CD1c-positive myeloid dendritic cell (primary cell): ENCODE data around the gene PPHLN1.
"Not testable (repeated sequence)": the region's sequence is repeated elsewhere in the genome, so short reads cannot be mapped to it uniquely, and the experiment has no call there.

ENCODE experiments used
- DNase-seq: peaks from one replicate; pipeline ENCODE4 v3.0.0-alpha.2; 2016; ENCODE audit errors: extremely low spot score

The PPHLN1 gene

DNA sequence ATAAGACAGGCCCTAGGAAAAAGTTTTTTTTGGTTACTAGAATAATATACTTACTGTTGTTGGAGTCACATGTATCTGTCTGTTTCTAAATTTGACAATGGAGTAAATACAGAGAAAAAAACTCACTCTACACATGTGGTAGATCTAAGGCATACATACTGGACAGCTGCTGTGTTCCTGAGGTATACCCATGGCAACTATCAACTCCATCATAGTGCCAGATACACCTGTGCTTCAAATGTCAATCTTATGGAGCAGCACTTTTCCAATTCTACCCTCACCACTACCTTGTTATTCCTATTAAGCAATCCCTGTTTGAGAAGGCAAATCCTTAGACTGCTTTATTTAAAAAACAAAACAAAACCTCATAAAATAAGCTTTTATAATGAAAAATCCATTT lies 3.4 kb upstream of the PPHLN1 start:
- DNase-seq, result no peak

DNA sequence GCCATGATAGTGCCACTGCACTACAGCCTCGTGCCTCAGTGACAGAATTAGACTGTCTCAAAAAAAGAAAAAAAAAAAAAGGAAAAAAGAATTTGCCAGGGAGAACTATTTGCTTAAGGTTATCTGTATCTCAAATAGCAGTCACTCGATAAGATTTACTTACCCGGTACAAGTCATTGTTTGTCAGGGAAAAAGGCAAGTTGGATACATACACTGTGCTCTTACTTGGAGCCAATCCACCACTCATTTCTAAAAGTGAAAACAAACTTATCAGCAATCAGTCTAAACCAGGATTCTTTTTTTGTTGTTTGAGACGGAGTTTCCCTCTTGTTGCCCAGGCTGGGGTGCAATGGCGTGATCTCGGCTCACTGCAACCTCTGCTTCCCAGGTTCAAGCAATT lies 2.1 kb upstream of the PPHLN1 start:
- DNase-seq, result no peak

DNA sequence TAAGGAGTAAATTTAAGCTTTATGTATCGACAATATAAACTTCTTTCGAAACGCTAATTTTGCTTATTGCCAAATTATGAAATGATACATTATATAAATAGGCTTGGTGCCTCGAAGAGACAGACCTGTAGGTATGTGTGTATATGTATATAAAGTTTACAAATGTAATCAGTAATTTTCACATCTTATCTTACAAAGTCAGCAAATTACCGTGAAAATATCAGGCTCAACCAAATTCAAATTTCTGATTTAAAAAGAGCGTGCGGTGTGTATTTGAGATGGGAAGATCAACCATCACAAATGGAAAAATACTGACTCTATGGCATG lies 678 bp upstream of the PPHLN1 start:
- DNase-seq, result no peak

DNA sequence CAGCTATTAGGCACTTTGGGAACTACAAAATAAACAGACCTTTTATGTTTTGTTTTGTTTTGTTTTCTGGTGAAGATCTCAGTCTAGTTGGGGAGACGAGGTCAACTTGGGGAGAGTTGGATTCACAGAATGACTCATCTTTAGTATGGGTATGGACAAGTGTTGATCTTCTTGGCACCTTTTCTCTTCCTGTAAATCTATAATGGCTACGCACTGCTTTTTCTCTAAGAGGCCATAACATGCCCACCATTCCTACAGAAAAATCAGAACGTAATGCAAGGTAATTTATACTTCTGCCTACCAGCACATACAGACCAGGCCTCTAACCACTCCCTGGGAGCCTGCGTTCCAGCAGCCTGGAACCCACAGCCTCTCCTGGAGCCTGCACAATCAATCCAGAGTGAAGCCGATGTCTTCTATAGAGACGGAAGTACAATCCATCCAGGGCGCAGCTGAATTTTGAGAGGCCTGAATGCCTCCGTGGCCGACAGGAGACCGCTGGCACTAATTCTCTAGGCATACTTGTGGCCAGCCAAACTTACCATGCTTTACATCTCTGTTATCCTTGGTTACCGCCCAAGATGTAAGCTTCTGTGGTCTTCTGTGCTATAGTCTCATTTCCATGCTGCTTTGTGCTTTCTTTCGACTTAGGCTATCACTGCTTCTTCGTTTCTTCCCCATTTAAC lies 717 bp downstream of the PPHLN1 start:
- DNase-seq, result peak; percentile 34

DNA sequence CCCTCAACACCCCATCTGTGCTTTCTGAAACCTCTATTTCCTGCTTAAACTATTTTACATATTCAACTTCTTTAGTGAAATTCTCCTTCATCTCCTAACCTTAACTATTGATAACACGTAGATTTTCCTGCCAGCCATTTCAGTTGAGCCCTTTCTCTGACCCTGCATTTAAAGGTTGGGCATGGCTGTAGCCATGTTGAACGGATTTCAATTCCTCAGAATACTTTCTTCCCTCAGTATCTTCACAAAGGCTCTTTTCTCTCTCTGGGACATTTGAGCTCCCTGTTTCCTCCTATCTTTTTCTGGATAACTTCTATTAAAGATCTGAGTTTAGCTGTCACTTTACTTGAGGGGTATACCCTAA lies 1.2 kb downstream of the PPHLN1 start:
- DNase-seq, result no peak

DNA sequence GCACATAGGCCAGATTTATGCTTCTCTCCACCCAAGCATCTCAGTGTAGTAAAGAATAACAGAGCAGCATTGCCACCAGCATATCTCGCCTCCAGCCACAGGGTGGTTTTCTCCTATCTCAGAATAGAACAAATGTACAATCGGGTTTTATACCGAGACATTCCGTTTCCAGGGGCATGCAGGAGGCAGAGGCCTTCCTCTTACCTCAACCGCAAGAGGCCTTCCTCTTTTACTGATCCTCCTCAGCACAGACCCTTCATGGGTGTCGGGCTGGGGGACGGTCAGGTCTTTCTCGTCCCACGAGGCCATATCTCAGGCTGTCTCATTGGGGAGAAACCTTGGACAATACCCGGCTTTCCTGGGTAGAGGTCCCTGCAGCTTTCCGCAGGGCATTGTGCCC lies 4.1 kb downstream of the PPHLN1 start:
- DNase-seq, result not testable (repeated sequence)

DNA sequence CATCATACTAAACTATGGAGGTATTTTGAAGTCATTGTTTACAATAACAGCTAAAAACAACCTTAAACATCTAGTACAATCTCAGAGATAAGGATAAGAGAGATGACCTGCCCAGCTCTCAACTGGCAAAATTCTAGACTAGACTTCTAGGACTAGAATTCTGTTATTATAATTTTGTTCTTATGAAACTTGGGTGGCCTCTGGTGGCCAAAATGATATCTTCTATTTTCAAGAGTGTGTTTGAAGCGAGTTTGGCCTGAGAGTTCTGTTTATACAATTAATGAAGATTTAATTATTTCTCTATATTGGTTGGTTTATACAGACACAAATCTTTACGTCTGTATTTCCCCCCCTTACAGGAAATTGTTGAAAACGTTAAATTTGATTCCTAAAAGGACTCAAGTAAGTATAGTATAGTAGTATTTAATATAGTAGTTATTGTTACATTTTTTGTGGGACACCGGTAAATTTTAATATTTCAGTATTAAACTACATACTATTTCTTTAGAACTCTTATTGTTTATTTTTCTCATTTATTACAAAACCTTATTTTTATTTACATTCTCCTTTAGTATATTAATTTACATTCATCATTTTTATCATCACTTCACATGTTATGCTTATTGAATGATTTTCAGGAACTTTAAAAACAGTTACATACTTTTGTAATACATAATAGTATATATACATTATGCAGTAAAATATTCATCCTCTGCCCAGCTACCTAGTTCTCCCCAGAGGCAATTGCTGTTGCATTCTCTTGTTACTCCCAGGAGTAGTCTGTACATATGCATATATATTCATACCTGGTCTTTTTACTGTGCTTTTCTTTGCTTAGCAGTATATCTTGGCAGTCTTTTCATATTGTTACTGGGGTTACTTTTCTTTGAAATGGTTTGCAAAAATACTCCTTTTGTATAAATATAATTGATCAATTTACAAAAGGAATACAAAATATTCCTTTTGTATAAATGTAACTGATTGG lies 6.6 kb downstream of the PPHLN1 start:
- DNase-seq, result peak; percentile 64

DNA sequence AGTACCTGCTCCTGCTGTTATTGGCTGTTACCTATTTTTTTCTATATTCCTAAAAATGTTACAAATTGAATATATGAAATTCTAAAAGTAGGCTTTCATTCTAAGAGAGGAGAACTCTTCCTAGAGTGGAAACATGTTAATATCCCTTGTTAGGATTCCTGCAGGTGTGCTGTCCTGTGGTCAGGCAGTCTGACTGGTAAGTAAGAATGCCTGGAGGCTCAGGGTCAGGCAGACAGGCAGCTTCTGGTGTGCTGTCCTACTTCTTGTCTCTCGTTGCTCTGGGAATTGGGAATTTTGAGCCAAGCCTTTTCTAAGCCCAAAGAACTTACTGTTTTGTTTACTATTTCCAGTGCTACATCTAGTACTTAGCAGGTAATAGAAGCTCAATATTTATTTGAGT lies 10.3 kb downstream of the PPHLN1 start:
- no peak for DNase-seq

DNA sequence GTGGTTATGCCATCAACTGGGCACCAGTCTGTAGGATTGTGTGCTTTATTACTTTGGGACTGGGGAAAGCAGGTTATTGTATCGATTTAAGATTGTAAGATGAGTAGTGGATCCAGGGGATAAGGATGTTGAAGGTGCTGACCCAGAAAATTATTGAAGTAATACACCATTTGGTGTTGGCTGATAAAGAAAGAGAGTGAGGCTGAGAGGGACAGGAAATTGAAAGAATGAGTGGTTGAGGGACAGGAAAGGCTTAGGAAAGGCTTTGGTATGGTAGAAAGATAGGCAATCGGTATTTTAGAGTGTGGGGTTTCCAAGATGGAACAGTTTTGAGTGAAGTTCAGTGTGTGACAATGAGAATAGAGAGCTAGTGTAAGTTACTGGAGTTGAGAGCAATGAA lies 12.3 kb downstream of the PPHLN1 start:
- no peak for DNase-seq

DNA sequence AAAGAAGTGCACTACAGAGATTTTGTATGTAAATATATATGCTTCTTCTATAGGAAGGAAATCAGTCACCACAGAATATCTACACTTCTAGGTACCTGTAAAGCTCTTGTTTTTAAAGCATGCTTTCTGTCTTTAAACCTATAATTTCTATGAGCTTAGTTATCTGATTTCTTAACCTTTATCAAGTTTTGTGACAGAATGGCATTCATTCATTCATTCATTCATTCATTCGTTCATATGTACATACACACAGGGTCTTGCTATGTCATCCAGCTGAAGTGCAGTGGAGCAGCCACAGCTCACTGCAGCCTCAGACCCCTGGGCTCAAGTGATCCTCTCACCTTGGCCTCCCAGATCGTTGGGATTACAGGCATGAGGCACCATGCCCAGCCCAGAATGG lies 16.1 kb downstream of the PPHLN1 start:
- DNase-seq, result no peak

DNA sequence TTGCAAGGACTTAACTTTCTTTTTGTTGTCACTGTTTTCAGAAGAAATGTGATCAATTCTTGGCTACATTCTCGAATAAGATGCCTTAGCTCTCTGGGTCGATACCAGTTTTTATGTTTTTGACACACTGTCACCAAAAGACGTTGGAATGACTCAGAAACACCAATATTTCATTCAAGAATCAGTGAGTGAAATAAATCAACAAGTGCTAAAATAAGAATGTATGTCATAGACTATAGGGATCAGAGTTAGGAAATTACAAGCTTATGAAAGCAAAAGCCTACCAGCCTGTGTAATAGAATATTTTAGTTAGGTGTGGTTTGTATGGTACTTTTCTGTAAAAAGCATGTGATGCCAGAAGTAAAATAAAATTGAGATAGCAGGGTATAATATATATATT lies 17.8 kb downstream of the PPHLN1 start:
- no peak for DNase-seq

DNA sequence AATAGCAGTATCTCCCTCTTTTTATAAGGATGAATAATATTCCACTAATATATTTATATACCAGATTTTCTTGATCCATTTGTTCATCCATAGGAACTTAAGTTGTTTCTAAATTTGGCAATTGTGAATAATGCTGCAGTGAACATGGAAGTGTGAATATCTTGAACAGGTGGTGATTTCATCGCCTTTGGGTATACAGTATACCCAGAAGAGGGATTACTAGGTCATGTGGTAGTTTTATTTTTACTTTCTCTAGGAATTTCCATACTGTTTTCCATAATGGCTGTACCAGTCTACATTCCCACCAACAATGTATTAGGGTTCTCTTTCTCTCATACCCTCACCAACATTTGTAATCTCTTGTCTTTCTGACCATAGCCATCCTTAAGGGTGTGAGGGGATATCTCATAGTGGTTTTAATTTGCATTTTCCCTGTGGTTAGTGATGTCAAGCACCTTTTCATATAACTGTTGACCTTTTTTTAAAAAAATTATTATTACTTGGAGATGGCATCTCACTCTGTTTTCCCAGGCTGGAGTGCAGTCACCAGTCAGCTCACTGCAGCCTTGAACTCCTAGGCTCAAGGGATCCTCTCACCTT lies 20.5 kb downstream of the PPHLN1 start:
- no peak for DNase-seq

DNA sequence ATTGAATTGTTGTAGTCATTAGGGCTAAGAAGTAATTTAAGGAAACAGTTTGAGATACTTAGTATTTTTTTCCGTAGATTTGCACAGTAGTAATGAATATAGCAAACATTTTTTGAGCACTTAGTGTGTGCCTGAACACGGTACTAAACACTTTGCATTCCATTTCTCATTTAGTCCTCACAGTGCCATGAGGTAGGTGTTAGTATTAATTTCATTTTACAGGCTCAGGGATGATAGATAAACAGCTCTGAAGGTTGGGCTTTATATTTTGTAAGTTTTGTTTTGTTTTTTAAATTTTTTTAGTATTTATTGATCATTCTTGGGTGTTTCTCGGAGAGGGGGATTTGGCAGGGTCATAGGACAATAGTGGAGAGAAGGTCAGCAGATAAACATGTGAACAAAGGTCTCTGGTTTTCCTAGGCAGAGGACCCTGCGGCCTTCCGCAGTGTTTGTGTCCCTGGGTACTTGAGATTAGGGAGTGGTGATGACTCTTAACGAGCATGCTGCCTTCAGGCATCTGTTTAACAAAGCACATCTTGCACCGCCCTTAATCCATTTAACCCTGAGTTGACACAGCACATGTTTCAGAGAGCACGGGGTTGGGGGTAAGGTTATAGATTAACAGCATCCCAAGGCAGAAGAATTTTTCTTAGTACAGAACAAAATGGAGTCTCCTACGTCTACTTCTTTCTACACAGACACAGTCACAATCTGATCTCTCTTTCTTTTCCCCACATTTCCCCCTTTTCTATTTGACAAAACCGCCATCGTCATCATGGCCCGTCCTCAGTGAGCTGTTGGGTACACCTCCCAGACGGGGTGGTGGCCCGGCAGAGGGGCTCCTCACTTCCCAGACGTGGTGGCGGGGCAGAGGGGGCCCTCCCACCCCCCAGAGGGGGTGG lies 23.4 kb downstream of the PPHLN1 start:
- not testable (repeated sequence) for DNase-seq

DNA sequence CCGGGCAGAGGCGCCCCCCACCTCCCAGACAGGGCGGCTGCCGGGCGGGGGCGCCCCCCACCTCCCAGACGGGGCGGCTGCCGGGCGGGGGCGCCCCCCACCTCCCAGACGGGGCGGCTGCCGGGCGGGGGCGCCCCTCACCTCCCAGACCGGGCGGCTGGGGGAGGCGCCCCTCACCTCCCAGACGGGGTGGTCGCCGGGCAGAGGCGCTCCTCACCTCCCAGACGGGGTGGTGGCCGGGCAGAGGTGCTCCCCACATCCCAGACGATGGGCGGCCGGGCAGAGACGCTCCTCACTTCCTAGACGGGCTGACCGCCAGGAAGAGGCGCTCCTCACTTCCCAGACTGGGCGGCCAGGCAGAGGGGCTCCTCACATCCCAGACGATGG lies 24.0 kb downstream of the PPHLN1 start:
- not testable (repeated sequence) for DNase-seq

DNA sequence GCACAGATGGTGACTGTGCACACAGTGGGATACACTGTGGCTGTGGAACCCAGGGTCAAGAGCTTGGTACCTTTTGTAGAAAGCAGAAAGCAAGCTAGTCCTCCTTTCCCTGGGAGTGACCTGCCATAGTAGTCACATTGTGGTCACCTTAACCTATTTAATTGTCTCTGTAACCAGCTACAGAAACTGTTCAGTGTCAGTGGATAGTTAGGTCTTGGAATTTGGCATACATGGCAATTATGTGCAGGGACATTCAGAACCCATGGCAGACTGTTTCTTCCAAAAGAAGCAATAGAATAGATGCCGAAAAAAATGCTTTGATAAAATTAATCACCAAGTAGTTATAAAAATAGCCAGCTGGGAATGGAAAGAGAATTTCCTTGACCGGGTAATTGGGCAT lies 30.4 kb downstream of the PPHLN1 start:
- DNase-seq, result no peak

DNA sequence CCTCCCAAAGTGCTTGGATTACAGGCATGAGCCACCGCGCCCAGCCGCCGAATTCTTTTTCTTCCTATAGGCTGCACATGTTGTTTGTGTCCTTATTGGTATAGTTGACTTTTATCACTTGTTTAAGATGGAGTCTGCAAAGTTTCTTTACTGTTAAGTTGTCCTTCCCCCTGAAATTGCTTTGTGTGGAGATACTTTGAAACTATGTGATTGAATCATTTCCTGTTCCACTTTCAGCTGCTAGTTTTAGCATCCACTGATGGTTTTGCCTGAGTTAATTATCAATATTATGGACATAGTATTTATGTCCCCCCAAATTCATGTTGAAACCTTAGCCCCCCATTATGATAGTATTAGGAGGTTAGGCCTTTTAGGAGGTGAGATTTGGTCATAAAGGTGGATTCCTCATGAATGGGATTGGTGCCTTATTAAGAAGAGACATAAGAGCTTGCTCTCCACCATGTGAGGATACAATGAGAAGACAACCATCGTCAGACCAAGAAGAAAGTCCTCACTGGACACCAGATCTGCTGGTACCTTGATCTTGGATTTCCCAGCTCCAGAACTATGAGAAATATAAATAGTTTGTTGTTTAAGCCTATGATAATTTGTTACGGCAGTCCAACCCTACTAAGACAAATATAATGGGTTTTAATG lies 34.9 kb downstream of the PPHLN1 start:
- DNase-seq, result no peak

DNA sequence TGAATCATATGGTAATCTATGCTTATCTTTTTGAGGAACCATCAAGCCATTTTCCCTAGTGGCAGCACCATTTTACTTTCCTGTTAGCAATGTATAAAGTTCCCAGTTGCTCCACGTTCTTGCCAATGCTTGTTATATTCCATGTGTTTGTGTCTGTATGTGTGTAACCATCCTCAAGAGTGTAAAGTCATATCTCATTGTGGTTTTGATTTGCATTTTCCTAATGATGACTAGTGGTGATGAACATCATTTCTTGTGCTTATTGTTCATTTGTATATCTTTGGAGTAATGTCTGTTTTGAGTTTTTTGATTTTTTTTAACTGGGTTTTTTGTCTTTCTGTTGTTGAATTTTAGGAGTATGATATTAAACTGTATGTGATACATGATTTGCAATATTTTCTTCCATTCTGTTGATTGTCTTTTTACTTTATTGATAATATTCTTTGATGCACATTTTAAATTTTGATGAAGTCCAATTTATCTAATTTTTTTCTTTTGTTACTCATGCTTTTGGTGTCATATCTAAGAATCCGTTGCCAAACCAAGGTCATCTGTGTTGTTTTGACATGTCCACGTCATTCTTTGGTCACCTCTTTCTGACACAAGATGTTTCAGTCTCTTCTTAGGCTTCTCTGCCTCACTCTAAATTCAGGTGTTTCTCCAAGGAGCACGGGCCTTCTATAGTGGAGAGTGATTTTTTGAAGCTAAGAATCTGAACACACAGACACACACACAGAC lies 36.1 kb downstream of the PPHLN1 start:
- no peak for DNase-seq

DNA sequence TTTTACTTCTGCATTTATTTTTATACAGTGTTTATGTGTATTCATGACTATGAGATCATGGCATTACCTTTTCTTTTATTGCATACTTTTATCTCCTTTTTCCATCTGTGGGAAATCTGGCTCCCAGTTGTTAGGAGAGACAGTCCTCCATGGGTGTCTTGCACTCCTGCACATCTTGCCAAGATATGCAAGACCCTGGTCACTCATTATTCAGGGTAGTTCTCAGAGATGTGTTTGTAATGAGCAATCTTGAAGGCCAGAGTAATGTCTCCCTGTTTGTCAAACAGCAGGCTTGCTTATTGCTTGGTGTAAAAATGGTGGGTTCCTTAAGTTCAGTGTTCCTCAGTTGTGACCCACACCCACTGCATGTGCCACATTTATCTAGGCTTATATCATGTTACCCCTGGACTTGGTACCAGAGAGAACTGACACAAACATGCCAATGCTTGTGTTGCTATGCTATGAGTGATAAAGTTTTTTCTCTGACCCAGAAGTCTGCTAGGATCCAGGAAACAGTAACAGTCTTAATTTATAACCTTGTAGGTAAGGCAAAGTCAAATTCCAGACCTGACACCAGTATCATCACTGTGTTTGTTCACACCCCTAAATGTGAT lies 36.8 kb downstream of the PPHLN1 start:
- DNase-seq, result no peak

DNA sequence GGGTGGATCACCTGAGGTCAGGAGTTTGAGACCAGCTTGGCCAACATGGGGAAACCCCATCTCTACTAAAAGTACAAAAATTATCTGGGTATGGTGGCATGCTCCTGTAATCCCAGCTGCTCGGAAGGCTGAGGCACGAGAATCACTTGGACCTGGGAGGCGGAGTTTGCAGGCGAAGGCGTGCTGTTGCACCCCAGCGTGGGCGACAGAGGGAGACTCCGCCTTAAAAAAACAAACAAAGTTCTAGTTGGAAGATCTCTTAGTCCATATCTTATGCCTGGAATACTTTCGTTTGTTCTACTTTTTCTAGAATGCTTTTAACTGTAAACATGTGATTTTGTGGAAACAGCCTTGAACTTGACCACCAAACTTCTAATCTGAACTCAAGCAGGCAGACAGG lies 38.7 kb downstream of the PPHLN1 start:
- no peak for DNase-seq

DNA sequence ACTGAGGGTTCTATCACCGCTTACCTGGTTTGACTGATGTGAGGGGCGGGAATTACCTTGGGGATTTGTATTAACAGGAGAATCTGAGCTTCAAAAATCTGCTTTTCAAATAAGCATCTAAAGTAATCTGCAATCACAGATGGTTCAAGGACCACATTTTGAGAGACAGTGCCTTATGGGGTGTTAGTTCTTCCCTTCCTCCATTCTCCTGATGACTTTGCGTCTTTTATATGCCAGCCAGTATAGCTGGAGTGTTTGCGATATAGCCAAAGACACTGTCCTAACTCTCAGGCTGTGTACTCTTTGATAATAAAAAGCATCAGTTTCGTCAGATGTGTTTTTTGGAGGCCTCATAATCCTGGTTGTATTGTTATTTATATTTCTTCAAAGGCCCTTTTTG lies 39.5 kb downstream of the PPHLN1 start:
- DNase-seq, result no peak
